Neuronal stem cell (in vitro differentiated cells): ENCODE measurements around the gene LAMB3.

Experiments
- DNase-seq: peaks from one replicate; pipeline ENCODE4 v3.0.0-alpha.2; 2013; ENCODE audit warnings: low spot score
- H2AFZ ChIP-seq: one replicate; pipeline ENCODE4 v1.6.1; 2013; ENCODE audit warnings: mild to moderate bottlenecking, low read length, inconsistent platforms
- H2AK5ac ChIP-seq: 2 replicates; pipeline ENCODE4 v1.6.1; 2013; ENCODE audit warnings: low read depth, mild to moderate bottlenecking, inconsistent platforms, low read length, moderate library complexity, mixed read lengths
- H2BK120ac ChIP-seq: 2 replicates; pipeline ENCODE4 v1.6.1; 2013; ENCODE audit warnings: low read depth, mild to moderate bottlenecking, inconsistent platforms, low read length, moderate library complexity, mixed read lengths
- H2BK12ac ChIP-seq: one replicate; pipeline ENCODE4 v1.6.1; 2013; ENCODE audit warnings: low read length, inconsistent platforms
- H2BK15ac ChIP-seq: 2 replicates; pipeline ENCODE4 v1.6.1; 2013; ENCODE audit warnings: mild to moderate bottlenecking, low read length, inconsistent platforms, mixed read lengths
- H2BK5ac ChIP-seq: one replicate; pipeline ENCODE4 v1.6.1; 2013; ENCODE audit warnings: inconsistent platforms, mild to moderate bottlenecking, low read length, moderate library complexity
- H3K14ac ChIP-seq: one replicate; pipeline ENCODE4 v1.6.1; 2013; ENCODE audit warnings: low read length, inconsistent platforms
- H3K18ac ChIP-seq: 2 replicates; pipeline ENCODE4 v1.6.1; 2013; ENCODE audit warnings: low read length, inconsistent platforms
- H3K23ac ChIP-seq: 2 replicates; pipeline ENCODE4 v1.6.1; 2013; ENCODE audit warnings: low read depth, mild to moderate bottlenecking, mixed read lengths, low read length, inconsistent platforms; ENCODE audit not compliant: poor library complexity
- H3K27ac ChIP-seq: replicated peaks from 3 replicates; pipeline ENCODE4 v1.5.1; 2013; ENCODE audit warnings: low read length, inconsistent platforms
- H3K27me3 ChIP-seq, 3 experiments: 2 replicates each; pipeline ENCODE4 v1.6.1; 2013; ENCODE audit warnings: low read length in 3 of 3, mild to moderate bottlenecking in 2 of 3, inconsistent platforms in 1 of 3, low read depth in 1 of 3, mixed read lengths in 1 of 3, moderate library complexity in 1 of 3; ENCODE audit not compliant: control insufficient read depth in 3 of 3, insufficient read depth in 3 of 3
- H3K36me3 ChIP-seq, 2 donors: replicated peaks in 1 of 2; 2 replicates each; pipeline ENCODE4 v1.6.1; 2013; ENCODE audit warnings: low read length in 2 of 2; ENCODE audit not compliant: control insufficient read depth in 2 of 2, insufficient read depth in 2 of 2
- H3K4ac ChIP-seq: 2 replicates; pipeline ENCODE4 v1.6.1; 2013; ENCODE audit warnings: inconsistent platforms, mild to moderate bottlenecking, low read length, moderate library complexity
- H3K4me1 ChIP-seq, 2 donors: 1 replicate in 1 of 2; 2 replicates in 1 of 2; pipeline ENCODE4 v1.6.1; 2013; ENCODE audit warnings: low read length in 2 of 2, low read depth in 1 of 2; ENCODE audit not compliant: control insufficient read depth in 2 of 2, insufficient read depth in 1 of 2
- H3K4me2 ChIP-seq: one replicate; pipeline ENCODE4 v1.6.1; 2013; ENCODE audit warnings: mild to moderate bottlenecking, low read length, inconsistent platforms; ENCODE audit not compliant: insufficient read depth, poor library complexity, severe bottlenecking
- H3K4me3 ChIP-seq, 2 donors: 2 replicates each; pipeline ENCODE4 v1.5.1; 2013; ENCODE audit warnings: low read length in 2 of 2, mild to moderate bottlenecking in 2 of 2, inconsistent platforms in 1 of 2, moderate library complexity in 1 of 2
- H3K79me1 ChIP-seq: one replicate; pipeline ENCODE4 v1.6.1; 2013; ENCODE audit warnings: low read depth, mild to moderate bottlenecking, inconsistent platforms, low read length, moderate library complexity
- H3K9ac ChIP-seq: one replicate; pipeline ENCODE4 v1.6.1; 2013; ENCODE audit warnings: mild to moderate bottlenecking, low read depth, low read length, inconsistent platforms; ENCODE audit not compliant: poor library complexity
- H3K9me3 ChIP-seq, 2 donors: replicated peaks in 1 of 2; 2 replicates each; pipeline versions ENCODE3 to v1.6.1; 2013; ENCODE audit warnings: low read length in 2 of 2, mild to moderate bottlenecking in 2 of 2, inconsistent platforms in 1 of 2, low read depth in 1 of 2, mixed read lengths in 1 of 2, moderate library complexity in 1 of 2; ENCODE audit not compliant: control insufficient read depth in 2 of 2, insufficient read depth in 1 of 2
- H4K8ac ChIP-seq: one replicate; pipeline ENCODE4 v1.6.1; 2013; ENCODE audit warnings: low read depth, mild to moderate bottlenecking, inconsistent platforms, low read length, moderate library complexity
- H4K91ac ChIP-seq: one replicate; pipeline ENCODE4 v1.6.1; 2013; ENCODE audit warnings: low read length, low read depth, mild to moderate bottlenecking, inconsistent platforms; ENCODE audit not compliant: poor library complexity
- WGBS, 2 donors: extraction: QIAGEN DNeasy Blood & Tissue Kit; methylation state at CpG; one replicate each; pipeline ENCODE4 v1.1.7; 2013; ENCODE audit warnings: missing lambda C conversion rate in 2 of 2, mixed read lengths in 1 of 2; ENCODE audit not compliant: insufficient read length in 2 of 2, insufficient replicate concordance in 1 of 2; ENCODE audit errors: extremely low coverage in 2 of 2; 5-methylcytosine and 5-hydroxymethylcytosine counted together

Gene LAMB3

GRCh38 chr1:209620487-209620884 is 31.7 kb downstream of the LAMB3 start:
- Histone ChIP-seq H3K14ac (no peak overlapping the region), H2AFZ (no peak overlapping the region), H2AK5ac (no peak overlapping the region), H3K27me3 (no peaks in the 10 kb centered on the region), H3K9me3 (no peaks in the 10 kb centered on the region), H4K8ac (no peak overlapping the region), H3K36me3 (no peaks in the 10 kb centered on the region), H2BK15ac (no peak overlapping the region), H3K23ac (no peak overlapping the region), H3K4ac (no peak overlapping the region), H4K91ac (no peak overlapping the region), H3K9ac (no peak overlapping the region), H3K4me3 (no peak overlapping the region), H2BK120ac (no peak overlapping the region), H3K27ac (no peak overlapping the region), H3K18ac (no peak overlapping the region), H3K4me1 (peaks cover 0 to 4% of the 10 kb centered on the region in 2 donors), H2BK12ac (no peak overlapping the region), H3K79me1 (no peaks in the 10 kb centered on the region), H2BK5ac (no peak overlapping the region), H3K4me2 (no peak overlapping the region)
- DNase-seq: no peak
- no CpG with 5 or more reads among the region's 3 CpGs for WGBS, 2 donors

DNA sequence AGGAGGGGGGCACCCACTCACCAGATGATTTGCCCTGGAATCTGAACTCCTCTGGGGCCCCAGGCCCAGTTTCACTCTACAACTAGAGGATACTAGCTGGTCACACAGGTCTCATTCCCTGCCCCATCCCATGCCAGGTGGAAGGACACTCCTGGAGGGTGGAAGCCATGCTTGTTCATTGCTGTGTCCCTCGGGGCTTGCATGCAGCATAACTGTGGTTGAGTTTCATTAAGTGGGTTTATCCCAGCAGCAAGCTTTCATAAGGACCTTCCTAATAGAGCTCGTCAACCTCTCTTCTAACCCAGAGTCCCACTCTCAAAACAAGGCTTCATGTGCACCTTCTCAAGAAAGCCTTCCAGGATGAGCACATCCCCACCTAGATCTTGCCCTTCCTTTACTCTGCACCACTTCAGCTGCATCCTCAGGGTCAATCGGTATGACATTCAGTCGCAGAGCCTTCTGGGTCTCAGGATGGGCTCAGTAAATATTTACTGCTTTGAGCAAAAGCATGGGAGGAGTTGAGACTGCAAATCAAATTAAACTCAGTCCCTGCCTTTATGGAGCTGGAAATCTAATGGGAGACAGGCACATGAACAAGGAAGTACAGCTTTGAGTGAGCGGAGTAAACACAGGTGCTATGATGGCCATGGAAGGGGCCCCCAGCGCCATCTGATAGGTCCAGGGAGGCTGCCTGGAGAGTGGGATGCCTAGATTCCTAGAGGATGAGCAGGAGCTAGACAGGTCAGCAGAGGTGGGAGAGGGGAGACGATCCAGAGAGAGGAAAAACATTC is 32.3 kb downstream of the LAMB3 start:
- no peak overlapping the region for H2AFZ ChIP-seq
- no peak overlapping the region for H3K4ac ChIP-seq
- DNase-seq: no peak
- H3K4me3 ChIP-seq: no peak overlapping the region
- H2AK5ac ChIP-seq: no peak overlapping the region
- no peak overlapping the region for H3K27ac ChIP-seq
- H3K18ac ChIP-seq: no peak overlapping the region
- H3K14ac ChIP-seq: no peak overlapping the region
- H3K4me2 ChIP-seq: no peak overlapping the region
- no peak overlapping the region for H2BK5ac ChIP-seq
- no peak overlapping the region for H3K23ac ChIP-seq
- no peak overlapping the region for H2BK15ac ChIP-seq
- no peak overlapping the region for H2BK12ac ChIP-seq
- H4K8ac ChIP-seq: no peak overlapping the region
- no peaks in the 10 kb centered on the region for H3K79me1 ChIP-seq
- H3K36me3 ChIP-seq: no peaks in the 10 kb centered on the region
- H3K4me1 ChIP-seq: peaks cover 0 to 5% of the 10 kb centered on the region in 2 donors
- H3K9me3 ChIP-seq: no peaks in the 10 kb centered on the region
- H3K27me3 ChIP-seq: no peaks in the 10 kb centered on the region
- no CpG with 5 or more reads among the region's 7 CpGs for WGBS, 2 donors
- no peak overlapping the region for H3K9ac ChIP-seq
- H2BK120ac ChIP-seq: no peak overlapping the region
- no peak overlapping the region for H4K91ac ChIP-seq

GRCh38 chr1:209618756-209619420 is 33.3 kb downstream of the LAMB3 start:
- Histone ChIP-seq H3K4me1 (peaks cover 0 to 5% of the 10 kb centered on the region in 2 donors), H3K14ac (peak overlapping the region; percentile 42), H3K4me2 (no peak overlapping the region), H4K8ac (no peak overlapping the region), H3K9me3 (no peaks in the 10 kb centered on the region), H2AK5ac (no peak overlapping the region), H3K36me3 (no peaks in the 10 kb centered on the region), H2AFZ (no peak overlapping the region), H3K27me3 (no peaks in the 10 kb centered on the region), H3K9ac (no peak overlapping the region), H4K91ac (no peak overlapping the region), H3K23ac (no peak overlapping the region), H3K79me1 (no peaks in the 10 kb centered on the region), H2BK120ac (peak overlapping the region; percentile 51), H2BK15ac (no peak overlapping the region), H3K27ac (no peak overlapping the region), H2BK5ac (no peak overlapping the region), H3K4ac (no peak overlapping the region), H2BK12ac (no peak overlapping the region), H3K18ac (no peak overlapping the region), H3K4me3 (no peak overlapping the region)
- no peak for DNase-seq
- WGBS, 2 donors: no CpG with 5 or more reads among the region's 6 CpGs

GRCh38 chr1:209618291-209618690 is 33.9 kb downstream of the LAMB3 start:
- H3K14ac ChIP-seq: no peak overlapping the region
- no CpG with 5 or more reads among the region's 11 CpGs for WGBS, 2 donors
- no peak overlapping the region for H3K18ac ChIP-seq
- H3K4ac ChIP-seq: no peak overlapping the region
- no peak overlapping the region for H4K8ac ChIP-seq
- H3K4me1 ChIP-seq: peaks cover 0 to 4% of the 10 kb centered on the region in 2 donors
- no peaks in the 10 kb centered on the region for H3K9me3 ChIP-seq
- H3K4me2 ChIP-seq: no peak overlapping the region
- no peak overlapping the region for H2AFZ ChIP-seq
- H3K9ac ChIP-seq: no peak overlapping the region
- H3K36me3 ChIP-seq: peaks cover 0 to 2% of the 10 kb centered on the region in 2 donors
- H2BK120ac ChIP-seq: peak overlapping the region; percentile 51
- H2AK5ac ChIP-seq: no peak overlapping the region
- no peaks in the 10 kb centered on the region for H3K79me1 ChIP-seq
- H3K27ac ChIP-seq: no peak overlapping the region
- no peak overlapping the region for H2BK15ac ChIP-seq
- no peak overlapping the region for H3K23ac ChIP-seq
- no peak overlapping the region for H4K91ac ChIP-seq
- no peak for DNase-seq
- no peak overlapping the region for H2BK12ac ChIP-seq
- H3K27me3 ChIP-seq: no peaks in the 10 kb centered on the region
- H3K4me3 ChIP-seq: no peak overlapping the region
- no peak overlapping the region for H2BK5ac ChIP-seq
